GF-D8 (cell line): Measurements from ENCODE around the gene PTPRO.
"Not testable (repeated sequence)": the region's sequence is repeated elsewhere in the genome, so short reads cannot be mapped to it uniquely, and the experiment has no call there.

ENCODE experiments used
- DNase-seq: peaks from one replicate; lab custom pipeline; 2025; lab: John Stamatoyannopoulos, UW

Gene PTPRO

GRCh38 chr12:15602051-15602672 is 279.9 kb downstream of the PTPRO start:
- DNase-seq = no peak

DNA sequence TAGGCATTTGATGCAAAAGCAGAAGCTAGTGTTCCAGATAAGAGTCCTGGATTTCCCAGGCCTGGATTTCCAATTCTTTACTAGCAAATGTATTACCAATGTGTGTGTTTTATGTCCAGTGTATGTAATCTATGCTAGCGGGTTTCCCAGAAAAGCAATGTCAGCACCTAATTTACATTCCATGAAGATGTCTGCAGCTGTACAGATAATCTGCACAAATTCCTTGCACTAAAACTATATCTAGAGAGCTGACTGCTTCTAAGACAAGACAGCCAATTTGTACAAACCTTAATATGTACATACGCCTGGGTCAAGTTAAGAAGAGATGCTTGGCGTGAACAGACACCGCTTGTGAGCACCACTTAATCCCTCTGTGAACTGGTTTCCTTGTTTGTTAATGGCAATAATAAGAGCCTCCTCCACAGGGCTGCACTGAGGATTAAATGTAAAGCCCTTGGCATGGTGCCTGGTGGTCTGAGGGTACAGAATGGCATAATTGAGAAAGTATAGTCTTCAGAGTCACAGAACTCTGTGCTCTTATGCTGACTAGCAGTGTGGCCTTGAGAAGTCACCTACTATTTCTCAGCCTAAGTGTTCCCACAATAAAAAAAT is 281.3 kb downstream of the PTPRO start:
- no peak for DNase-seq

DNA sequence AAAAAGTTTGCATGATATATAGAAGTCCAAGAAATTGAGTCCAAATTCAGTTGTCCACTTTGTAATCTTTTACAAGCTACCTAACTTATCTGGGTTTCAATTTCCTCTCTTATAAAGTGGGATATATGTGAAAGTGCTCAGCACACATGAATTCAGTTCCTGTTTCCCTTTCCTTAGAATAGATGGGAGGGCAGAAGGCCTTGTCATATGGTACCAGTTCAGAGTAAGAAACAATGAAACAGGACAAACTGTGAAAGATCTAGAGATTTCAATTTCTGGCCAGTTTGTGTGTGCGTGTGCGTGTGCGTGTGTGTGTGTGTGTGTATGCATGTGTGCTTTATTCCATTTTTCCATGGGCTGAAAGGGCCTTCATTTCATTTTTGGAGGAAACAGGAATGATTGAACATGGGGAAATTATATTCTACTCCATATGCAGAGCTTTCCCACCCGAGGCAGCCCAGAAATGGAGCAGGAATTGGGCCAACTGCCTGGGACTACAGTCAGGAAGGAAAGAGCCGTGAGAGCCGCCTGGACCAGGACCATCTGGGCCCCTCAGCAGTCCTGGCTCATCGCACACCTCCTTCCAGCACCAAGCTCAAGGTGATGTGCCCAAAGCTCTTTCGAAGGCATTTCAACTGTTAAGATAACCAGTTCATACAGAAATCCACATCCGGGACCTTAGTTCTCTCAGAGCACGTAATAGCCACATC is 283.7 kb downstream of the PTPRO start:
- DNase-seq = no peak

DNA sequence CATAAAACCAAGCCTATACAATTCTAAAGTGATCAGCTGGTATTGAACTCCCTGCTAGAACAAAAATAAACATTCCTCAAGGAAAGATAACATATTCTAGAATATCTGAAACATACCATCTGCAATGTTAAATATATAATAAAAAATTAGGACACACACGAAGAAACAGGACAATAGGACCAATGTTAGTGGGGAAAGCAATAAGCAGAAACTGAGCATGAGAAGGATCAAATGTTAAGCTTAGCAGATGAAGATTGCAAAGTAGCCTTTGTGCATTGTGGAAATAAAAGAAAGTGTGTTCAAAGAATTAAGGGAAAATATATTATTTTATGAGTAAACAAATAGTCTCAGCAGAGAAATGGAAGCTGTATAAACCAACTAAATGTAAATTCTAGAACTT is 286.1 kb downstream of the PTPRO start:
- no peak for DNase-seq

DNA sequence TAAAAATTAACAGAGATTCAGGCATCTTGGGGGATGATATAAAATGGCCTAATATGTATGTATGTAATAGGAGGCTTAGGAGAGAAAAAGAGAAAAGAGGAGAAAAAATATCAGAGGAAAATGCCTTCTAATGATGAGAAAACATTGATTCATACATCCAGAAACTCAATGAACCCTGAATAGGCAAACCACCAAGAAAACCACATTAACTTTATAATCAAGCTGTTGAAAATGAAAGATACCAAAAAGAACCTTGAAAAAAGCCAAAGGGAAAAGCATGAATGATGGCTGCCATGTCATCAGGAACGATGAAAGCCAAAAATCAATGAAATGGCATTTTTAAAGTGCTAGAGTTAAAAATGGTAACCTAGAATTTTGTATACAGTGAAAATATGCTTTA is 286.6 kb downstream of the PTPRO start:
- no peak for DNase-seq

DNA sequence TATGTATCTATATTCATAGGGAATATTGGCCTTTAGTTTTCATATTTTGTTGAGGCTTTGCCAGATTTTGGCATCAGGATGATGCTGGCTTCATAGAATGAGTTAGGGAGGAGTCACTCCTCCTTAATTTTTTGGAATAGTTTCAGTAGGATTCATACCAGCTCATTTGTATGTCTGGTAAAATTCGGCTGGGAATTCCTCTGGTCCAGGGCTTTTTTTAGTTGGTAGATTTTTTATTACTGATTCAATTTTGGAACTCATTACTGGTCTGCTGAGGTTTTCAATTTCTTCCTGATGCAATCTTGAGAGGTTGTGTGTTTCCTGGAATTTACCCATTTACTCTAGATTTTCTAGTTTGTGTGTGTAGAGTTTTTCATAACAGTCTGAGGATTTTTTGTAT is 291.7 kb downstream of the PTPRO start:
- no peak for DNase-seq

GRCh38 chr12:15616495-15616894 is 294.2 kb downstream of the PTPRO start:
- not testable (repeated sequence) for DNase-seq

DNA sequence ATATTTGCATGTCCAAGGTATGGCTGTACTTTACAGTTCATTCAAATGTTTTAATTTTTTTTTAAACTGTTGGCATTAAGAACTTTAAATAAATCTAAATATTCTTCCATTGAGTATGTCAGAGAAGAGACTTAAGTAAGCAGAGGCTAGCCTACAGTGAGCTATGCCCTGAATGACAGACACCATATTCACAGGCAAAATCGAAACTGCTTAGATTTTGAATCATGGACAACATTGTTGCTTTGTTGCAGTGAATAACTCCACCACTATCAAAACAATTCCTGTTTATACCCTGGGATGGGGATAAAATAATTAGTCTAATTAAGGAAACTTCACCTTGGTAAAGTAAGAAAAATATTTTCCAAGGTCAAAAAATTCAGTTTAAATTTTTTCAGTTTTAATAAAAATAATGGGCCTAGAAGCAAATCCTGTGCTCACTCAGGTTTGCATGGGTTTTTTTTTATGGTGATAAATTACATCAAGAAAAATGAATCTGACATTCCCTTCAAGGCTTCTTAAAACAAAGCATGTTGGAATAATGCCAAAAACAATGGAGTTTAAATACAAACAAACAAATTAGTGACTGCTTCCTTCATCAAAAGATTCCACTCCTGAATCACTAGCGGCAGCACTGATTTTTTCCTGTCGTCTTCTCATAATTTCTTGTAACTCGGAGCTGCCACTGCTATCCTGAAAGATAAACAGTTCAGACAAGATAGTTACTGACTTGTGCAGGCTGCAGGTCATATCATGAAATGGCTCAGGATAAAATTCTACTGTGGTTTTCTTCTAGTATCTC is 298.6 kb downstream of the PTPRO start:
- DNase-seq = no peak

DNA sequence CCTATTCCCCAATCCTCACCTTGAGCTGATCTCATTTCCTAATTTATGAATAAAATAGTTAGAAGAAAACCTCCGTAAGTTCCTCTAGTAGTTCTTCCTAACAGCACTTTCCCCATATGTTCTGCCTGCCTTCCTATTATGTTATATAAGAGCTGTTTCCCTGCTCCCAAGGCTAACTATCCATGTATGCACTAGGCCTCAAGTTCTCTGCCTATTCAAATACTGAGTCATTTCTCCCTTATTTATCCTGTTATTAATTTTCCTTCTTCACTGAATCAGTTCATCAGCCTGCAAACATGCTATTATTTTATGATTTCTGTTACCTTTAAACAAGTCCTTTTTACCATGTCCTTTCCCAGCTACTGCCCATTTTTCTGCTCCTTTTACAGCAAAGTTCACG is 302.8 kb downstream of the PTPRO start:
- DNase-seq = no peak

DNA sequence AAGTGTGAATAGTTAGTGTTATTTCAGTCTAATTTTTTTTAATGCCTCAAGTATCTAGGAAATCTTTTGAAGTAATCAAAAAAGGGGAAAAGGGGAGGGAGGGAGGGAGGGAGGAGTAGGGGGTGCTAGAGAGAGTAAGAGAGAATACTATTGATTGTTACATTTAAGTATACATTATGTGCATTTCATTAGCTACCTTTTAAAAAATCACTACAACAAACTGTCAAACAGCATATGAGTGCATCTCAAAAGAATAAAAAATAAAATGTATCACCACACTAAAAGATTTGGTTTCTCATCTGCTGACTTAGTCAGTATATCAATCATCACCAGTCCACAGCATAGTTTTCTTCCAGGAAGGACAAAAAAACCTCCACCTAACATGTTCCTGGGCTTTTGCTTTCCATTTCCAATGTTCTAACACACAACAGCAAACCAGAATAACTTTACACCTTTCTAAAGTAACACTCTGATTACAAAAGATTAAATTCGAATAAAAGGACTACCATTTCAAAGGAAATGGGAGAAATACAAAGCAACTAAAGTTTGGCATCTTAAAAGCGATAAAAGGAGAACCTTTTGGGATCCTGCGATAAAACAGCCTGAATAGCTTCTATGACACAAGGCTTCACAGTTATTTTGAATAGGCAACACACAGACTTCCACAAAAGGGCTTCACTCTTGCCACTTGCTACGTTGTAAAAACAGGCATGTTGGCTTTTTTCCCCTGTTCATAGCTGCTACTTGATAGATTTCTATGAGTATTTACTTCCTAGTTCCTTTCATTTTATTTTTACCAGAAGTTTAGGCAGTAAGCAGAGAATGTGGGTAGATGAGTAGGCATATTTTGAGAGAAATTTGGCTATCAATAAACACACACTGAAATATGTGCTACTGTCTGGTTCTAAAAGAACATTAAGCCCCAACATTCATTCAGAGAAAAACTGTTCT is 306.0 kb downstream of the PTPRO start:
- no peak for DNase-seq

DNA sequence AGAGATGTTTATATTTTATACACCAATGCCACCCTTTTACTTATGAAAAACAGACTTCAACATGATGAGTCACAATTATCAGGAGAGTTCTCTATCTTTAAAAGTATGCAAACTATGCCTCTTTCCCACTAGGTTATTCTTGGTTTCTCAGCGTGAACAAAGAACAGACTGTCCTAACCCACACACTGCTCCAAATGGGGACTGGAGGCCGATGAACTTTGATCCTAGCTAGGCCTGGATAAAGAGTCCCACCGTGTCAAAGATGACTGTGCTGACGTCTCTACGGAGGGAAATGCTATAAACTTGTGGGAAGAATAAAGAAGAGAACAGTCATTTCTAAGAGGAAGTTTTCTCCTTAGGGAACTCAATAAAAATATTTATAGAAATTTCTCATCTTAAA is 306.8 kb downstream of the PTPRO start:
- DNase-seq = no peak

- DNase-seq = no peak
Observed at GRCh38 chr12:15629761-15630160, 307.5 kb downstream of the PTPRO start.

DNA sequence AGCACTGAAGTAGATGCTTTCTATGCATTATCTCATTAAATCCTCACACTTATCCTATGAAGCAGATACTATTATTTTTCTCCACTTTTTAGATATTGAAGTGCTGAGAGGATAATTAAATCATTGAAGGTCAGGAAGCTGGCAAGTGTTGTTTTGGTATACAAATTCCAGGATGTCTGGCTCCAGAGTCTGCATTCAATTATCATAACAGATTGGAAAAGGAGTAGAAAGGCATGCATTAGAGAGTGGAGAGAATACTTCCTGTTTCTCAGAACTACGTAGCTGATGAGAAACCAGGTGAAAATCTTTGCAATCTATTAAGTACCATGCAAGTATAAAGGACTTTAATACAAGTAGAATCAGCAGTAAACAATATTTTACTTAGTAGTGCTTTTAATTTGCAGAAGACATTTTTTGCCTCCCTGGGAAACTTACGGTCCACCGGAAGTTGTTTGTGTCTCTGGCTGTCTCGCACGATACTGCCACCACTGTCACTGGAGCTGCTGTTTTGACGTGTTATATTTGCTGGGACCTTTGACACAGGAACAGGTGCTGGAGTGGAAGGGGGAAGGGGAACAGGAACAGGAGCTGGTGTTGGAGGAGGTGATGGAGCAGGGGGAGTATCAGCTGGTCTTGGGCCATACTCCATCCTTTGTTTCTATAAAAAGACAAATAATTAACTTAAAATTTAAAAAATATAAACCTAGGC is 308.9 kb downstream of the PTPRO start:
- DNase-seq = no peak

DNA sequence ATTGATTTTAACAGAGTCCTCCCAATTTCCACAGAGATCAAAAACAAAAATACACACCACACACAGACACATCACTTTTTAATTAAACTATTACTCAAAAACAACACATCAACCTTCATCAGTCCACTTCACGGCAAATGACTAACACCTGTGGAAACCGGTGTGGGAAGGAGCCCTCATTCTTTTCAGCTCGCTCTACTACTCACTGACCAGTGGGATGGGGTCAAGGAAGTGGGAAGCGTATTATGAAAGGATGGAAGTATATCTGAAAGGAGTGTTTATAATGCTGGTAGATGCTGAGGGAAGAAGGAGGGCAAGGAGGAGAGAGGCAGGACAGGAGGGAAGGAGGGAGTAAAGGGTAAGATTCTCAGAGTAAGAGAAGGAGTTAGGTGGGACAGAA is 310.4 kb downstream of the PTPRO start:
- no peak for DNase-seq

DNA sequence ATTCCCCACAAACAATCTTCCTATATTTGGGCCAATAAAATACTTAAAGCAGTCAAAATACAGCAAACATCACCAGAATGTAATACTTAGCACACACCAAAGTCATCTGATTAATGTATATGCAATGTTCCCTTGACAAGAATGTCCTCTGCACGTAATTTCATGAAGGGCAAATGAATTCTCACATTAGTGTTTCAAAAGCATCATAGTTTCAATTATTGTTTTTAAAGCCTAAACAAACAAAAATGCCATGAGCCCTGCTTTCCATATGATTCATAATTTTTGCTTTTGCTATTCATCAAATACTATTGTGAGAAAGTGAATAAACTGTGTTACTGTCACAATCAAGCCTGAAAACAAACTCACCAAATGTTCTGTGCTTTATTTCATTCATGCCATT is 310.9 kb downstream of the PTPRO start:
- no peak for DNase-seq

DNA sequence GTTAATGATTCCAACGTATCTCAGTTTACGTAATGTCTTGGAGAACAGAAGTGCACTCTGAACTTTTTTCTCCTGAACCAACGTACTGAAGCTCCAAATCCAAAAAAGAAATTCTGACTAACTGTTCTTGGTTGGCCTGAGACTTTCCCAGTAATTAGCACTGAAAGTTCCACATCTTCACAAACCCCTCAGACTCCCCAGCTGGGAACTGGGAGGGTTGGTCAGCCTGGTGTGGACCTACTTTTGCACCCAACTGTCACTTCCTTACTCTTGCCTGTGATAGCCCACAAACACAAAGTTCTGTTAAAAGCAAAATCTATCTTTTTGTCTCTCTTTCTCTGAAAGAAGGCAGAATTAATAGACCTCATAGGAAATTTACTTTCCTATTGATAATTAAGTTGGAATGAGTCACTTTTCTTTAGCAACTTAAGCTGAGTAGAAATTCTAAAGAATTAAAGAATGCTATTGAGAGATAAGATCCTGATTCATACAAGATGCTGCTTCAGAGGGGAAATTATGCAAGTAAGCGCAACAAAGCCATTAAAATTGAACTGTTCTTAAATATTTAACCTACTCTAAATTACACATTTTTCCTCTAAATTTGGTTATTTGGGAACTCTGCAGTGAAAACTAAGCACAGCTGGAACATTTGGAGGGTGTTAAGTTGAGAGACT is 311.8 kb downstream of the PTPRO start:
- peak; percentile 31 for DNase-seq

- no peak for DNase-seq
Observed at GRCh38 chr12:15636060-15636890, 314.0 kb downstream of the PTPRO start.

DNA sequence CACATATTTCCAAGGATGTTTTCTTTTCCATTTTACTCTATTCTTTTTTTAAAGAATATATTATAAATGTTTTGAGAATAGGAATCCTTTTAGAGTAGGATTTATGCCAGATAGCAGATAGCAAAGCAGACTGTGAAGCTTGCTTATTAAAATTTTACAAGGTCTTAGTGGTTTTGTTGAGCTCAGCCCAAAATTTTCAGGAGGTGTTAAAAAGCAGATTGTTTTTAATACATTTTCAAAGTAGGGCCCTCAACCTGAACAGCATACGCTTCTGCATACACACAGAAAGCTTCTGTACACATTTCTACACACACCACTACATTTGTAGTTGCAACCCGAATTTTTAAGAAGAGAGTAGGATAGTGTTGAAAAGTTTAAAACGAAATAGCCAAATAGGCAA is 315.9 kb downstream of the PTPRO start:
- no peak for DNase-seq

GRCh38 chr12:15644700-15645099 is 322.4 kb downstream of the PTPRO start:
- DNase-seq = no peak
